Fibroblast of upper back skin (primary cell): Measurements from ENCODE around the gene CYBRD1.
"Not testable (repeated sequence)": the region's sequence is repeated elsewhere in the genome, so short reads cannot be mapped to it uniquely, and the experiment has no call there.

Experiments used
- DNase-seq: peaks from one replicate; pipeline ENCODE4 v3.0.0-alpha.2; 2013

CYBRD1 gene, protein sequence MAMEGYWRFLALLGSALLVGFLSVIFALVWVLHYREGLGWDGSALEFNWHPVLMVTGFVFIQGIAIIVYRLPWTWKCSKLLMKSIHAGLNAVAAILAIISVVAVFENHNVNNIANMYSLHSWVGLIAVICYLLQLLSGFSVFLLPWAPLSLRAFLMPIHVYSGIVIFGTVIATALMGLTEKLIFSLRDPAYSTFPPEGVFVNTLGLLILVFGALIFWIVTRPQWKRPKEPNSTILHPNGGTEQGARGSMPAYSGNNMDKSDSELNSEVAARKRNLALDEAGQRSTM

DNA sequence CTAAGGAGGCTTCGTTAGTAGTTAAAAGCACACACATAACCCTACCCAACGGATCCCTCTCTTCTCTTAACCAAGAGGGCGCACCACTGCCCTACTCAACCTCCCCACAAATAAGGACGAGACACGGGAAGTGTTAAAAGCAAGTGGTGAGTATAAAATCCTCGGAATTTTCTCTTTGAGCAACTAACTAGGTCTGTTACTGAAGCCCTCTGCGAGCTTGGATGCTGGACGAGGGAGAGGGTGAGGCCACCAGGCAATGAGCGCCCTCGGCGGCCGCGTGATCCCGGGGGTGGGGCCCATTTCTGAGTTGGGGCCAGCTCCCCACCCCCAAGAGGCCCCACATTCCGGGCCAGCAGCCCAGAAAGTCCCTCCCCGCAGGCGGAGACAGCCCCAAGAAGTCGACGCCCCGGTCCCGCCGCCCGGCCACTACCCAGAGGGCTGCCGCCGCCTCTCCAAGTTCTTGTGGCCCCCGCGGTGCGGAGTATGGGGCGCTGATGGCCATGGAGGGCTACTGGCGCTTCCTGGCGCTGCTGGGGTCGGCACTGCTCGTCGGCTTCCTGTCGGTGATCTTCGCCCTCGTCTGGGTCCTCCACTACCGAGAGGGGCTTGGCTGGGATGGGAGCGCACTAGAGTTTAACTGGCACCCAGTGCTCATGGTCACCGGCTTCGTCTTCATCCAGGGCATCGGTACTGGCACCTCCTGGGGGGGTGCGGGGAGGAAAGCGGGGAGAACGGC, at the start of gene CYBRD1:
CYBRD1 (plus strand) TSS at position 423 of the 736 bp plus-strand sequence; CDS start at position 495, 72 bp downstream.
- peak; percentile 89 for DNase-seq

DNA sequence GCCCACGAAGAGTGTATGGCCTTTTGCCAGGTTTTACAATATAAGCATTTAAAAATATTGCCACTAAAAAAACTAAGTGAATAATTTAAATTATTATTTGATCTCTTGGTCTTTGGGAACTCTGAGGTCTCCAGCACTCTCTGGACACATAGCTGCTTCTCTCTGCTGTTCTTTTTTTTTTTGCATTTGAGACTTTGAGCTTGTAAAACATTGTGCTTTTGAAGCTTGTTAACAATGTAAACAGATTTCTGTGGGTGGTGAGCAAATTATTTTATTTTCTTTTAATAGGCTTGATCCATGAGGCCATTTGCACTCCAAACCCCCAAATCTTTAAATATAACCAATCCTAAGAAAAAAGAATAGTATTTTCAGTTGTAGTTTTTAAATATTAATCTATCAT, 46.3 kb upstream of the CYBRD1 start:
- no peak for DNase-seq

DNA sequence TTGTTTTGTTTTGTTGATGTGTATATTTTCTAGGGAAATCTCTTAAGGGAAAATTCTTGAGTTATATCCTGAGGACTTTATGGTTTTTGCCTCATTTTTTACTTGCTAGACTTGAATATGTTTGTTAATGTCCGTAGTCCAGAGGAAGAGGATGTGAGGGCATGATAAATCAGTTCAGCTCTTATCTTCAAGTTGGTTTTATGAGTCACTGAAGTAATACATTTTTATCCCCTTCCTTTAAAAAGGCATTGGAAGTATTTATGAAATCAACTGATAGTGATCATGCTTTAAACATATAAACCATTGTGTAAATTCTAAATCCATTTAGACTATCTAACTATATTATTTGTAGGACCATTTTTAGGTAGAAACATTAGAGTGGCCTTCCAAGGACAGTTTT, 43.9 kb upstream of the CYBRD1 start:
- DNase-seq, result peak; percentile 6

DNA sequence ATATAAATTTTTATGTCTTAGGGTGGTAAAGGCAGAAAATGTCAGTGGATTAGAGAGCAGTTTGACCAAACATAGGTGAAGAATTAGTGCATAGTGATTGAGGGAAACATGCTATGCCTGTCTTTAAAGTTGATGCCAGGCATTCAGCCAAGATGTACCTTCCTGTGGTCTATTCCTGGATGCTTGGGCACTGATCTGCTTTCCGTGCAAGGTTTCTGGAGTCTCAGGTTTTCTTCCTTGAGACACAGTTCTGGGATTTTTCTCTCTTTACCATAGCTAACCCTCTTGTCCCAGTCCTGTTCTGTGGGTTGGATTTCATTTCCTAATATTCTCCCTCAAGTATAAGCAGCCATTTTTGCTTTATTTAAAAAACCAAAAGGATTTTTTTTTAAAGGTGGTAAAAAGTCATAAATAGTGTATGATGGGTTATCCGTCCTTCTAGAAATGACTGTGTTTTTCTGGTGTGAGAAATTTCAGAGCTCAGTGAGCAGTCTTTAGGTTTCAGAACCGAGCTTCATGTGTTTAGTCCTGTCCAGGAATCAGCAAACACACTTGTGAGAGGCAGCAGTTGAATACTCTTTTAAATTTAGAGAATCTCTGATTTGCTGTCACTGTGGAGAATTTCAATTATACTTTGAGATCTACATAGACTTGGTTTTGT, 43.0 kb upstream of the CYBRD1 start:
- DNase-seq, result peak; percentile 17

DNA sequence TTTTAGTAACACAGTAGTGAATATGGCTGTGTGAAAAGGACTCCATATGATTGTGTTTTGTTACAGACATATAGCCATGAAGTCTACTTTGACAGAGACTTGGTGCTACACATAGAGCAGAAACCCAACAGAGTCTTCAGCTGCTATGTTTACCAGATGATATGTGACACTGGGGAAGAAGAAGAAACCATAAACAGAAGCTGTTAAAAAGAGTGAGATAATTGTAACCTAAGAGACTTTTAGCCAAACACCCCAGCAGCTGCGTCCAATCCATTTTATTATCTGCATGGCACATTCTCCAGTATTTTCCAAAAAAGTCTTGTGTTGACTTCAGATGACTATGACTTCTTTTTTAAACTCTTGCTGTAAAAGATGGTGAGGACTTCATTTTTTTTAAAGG, 41.4 kb upstream of the CYBRD1 start:
- DNase-seq, result no peak

DNA sequence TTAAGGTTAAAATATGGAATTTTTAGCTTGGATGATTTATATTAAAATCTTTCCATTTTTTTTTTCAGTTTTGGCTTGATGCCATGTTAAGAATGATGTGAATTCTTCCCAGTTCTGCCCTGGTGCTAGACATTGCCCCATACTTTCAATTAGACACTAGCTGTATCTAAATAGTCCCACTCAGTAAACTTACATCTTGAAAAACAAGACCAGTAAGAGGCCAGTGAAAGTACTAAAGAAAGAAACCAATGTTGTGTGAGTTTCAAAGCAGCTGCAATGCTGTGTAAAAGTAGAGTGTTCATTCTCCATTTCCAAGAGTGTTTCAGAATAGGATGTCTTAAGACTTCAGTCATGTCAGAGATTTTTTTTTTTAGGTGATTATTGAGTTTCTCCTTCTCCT, 40.0 kb upstream of the CYBRD1 start:
- DNase-seq, result peak; percentile 17

DNA sequence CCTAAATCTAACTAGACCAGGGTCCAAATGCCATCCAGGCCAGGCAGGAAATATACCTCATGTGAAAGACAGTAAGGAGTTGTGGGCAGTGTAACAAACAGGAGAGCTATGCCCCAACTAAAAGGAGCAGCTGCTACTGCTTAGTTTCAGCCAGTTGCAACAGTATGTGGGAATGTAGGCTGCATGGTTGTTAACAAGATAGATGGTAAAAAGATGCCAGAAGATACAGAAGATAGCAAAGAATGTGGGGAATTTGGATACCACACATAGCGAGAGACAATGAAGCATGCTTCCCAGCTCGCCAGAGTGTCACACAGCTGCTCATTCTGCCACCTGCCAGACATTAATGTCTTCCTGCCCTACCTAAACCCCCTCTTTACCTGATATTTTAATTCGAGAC, 39.4 kb upstream of the CYBRD1 start:
- DNase-seq, result peak; percentile 78

DNA sequence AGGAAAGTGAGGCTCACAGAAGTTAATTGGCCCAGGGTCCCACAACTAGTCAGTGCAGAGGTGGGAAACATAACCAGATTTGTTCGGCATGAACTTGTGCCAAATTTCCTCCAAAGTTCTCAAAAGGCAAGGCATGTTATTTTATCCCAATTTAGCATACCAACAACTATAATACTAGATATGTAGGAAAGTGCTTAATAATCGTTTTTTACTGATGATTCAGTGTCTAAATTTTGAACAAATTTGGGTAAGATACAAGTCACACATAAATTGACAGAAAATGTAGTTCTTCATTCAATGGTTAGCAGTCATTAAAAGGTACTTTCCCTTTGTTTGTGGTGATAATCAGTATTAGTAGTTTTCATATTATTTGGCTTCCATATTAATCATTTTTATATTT, 38.5 kb upstream of the CYBRD1 start:
- DNase-seq, result no peak

DNA sequence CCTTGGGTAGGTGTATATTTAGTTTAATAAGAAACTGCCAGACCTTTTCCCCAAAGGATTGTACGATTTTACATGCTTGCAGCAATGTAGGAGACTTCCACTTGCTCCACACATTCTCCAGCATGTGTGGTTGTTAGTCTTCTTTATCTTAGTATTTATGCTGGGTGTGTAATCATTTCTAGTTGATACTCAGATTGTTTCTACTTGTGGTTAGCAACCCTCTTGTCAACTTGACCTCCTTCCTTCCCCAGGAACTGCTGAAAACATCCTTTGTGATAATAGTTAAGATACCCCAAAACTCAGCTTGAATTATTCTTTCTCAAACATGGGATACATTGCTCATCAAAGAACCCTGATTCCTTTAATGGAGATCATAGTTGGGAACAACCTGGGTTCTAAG, 37.2 kb upstream of the CYBRD1 start:
- no peak for DNase-seq

DNA sequence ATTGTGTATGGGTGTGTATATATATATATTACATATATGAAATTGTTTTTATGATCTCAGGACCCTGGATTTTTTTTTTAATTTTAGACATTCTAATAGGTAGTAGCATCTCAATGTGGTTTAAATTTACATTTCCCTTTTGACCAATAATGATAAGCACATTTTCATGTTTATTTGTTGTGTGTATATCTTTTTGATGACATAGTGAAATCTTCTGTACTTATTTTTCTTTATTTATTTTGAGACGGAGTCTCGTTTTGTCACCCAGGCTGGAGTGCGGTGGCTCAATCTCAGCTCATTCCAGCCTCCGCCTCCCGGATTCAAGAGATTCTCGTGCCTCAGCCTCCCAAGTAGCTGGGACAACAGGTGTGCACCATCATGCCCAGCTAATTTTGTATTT, 35.1 kb upstream of the CYBRD1 start:
- no peak for DNase-seq

DNA sequence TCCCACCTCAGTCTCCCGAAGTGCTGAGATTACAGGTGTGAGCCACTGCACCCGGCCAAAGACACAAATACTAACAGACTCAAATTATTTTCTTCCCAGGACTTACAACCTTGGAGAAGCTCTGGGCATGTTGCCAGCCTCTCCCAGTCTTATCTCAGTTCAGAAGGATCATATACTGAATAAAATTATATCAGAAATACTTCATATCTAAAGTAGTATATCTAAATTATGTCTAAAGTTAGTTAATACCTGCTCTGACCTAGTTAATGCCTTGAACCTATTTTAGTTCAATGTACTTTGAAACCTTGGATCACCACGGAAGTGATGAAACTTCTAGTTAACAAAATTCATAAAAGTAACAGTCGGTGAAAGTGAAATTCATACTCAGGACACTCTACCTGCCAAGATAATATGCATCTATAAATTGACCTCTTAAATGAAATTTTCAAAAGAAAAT, 34.4 kb upstream of the CYBRD1 start:
- DNase-seq, result no peak

DNA sequence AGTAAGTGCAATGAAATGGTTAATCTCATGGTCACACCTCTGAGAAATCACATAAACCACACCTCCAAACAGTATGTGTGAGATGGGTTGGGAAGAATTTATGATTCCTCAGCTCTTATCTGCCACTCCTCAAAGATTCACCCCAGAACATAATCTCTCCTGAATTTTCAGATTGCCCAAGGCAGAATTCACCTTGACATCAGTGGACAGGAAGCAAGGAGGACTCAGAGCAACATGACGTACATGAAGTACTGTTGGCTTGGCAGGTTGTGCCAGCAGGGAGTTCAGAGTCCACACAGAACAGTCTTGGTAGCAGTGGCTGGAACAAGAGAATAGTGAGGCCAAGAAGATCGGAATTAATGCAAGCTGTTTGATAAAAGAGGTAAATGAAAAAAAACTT, 31.7 kb upstream of the CYBRD1 start:
- no peak for DNase-seq

DNA sequence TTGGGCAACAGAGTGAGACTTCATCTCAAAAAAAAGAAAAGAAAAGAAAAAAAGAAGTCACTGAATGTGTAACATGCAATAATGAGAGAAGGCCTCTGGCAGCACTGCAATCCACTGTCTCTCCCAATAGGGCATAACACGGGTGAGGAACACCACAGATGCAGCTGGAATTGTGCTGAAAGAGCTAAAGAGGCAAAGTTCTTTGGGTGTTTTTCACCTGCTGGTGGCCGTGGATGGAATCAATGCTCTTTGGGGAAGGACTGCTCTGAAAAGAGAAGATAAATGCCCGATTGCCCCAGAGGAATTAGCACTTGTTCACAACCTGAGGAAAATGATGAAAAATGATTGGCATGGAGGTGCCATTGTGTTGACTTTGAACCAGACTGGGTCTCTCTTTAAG, 31.0 kb upstream of the CYBRD1 start:
- DNase-seq, result no peak

DNA sequence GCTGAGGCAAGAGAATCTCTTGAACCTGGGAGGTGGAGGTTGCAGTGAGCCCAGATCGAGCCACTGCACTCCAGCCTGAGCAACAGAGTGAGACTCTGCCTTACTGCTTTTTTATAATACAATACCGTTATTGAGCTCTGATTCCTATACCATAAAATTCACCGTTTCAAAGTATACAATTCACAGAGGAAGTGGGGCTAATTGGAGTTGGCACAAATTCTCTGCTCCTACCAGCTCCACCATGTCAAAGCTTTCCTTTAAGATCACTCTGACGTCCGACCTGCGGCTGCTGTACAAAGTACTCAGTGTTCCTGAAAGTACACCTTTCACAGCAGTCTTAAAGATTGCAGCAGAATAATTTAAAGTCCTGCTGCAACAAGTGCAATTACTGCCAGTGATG, 29.6 kb upstream of the CYBRD1 start:
- no peak for DNase-seq

DNA sequence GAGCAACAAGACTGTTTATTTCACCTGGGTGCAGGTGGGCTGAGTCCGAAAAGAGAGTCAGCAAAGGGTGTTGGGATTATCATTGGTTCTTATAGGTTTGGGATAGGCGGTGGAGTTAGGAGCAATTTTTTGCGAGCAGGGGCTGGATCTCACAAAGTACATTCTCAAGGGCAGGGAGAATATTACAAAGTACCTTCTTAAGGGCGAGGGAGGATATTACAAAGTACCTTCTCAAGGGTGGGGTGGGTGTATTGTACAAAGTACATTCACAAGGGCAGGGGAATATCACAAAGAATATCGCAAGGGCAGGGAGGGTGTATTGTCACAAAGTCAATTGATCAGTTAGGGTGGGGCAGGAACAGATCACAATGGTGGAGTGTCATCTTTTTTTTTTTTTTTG, 24.6 kb upstream of the CYBRD1 start:
- not testable (repeated sequence) for DNase-seq

DNA sequence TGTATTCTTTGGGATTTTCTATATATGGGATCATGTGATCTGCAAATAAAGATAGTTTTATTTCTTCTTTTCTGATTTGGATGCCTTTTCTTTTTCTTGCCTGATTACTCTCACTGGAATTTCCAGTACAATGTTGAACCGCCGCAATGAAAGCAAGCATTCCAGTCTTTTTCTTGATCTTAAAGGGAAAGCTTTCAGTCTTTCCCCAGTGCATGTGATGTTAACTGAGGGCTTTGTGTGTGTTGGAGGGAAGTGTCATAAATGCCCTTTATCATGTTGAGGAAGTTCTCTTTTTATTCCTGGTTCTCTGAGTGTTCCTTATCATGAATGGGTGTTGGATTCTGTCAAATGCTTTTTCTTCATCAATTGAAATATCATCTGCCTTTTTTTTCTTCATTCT, 16.9 kb upstream of the CYBRD1 start:
- DNase-seq, result peak; percentile 45

DNA sequence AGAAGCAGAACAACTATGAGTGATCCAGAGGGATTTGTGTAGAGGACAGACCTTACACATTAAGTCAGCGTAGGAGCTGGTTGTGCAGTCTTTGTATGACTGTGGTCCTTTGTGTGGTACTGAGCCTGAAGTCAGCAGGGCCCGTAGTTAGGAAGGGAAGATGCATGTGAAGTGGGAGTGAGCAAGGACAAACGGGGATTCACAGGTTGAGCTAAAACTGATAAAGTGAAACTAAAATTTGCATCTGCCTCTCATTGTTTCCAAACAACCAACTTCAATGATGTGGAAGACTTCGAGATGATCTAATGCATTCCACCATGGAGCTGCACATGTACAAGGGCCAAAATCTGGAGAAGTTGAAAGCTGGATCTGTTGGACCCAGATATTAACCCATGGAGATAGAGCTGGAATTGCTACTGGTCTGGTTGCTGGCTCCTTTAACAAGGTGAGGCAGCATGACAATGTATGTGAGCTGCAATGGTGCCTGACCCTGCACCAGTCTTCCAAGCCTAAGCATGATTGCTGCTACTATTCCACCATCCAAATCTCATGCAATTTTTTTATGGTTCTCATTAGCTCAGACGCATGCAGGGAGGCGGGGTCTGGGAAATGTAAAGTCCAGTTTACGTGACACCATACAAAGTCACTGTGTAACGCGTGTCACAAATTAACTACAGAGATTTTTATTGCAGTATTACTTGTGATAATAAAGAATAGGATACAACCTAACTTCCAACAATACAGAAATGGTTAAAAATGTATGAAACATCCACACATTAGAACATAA, 12.1 kb upstream of the CYBRD1 start:
- DNase-seq, result no peak

DNA sequence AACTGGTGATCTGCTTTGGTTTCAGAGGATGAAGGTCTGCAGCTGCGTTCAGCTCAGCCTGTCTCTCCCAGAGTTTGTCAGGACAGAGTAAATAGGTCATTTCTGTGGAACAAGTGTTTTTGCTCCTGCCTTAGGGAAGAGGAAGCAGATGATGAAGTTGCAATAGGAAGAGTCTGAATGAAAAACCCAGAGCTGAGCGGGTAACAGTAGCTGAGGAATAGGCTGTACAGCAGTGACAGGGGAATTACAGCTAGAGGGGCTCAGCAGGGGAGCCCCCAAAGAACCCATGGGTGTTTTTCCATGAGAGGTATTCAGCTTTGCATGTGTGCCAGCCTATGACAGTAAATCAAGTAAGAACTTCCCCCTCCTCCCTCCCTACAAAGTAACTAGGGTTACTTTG, 10.3 kb upstream of the CYBRD1 start:
- no peak for DNase-seq

DNA sequence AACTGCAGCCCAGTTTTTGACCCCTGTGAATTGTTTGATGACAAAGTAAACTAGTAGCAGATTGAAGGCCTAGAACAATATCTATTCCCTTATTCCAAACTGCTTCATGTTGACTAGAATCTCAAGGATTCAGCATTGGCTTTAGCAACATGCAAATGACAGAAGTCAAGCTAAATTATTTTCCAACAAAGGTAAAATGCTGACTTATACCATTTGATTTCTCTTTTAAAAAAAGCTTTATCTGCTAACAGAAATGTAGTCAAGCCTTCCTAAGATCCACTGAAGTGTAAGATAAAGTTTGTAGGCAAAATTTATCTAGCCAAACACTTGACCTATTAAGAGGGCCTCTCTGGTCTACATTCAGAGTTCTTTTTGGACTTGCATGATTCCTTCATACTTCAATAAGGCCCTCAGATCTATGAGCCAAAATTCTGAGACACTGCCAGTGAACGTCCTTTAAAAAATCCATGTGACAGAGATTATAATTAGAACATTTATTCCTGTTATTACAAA, 9.5 kb upstream of the CYBRD1 start:
- DNase-seq, result no peak

DNA sequence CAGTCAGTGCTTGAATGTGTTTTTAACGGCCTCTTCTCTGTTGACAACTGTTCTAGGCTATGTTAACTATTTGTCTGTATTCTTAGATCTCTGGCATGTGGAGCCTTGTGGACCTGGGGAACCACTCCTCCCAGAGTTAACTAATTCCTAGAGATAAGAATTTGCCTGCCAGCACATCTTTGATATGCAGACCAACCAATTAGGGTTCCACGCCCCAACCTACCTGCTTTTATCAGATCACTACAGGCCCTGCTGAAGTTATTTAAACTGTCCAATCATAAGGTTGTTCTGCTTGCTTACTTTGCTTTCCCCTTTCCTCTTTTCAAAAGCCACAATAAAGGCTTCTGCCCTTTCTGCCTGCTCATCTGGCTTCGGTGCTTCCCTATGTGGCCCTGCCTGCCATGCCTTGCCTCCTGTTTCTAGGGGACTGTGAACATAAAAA, 8.5 kb upstream of the CYBRD1 start:
- no peak for DNase-seq

DNA sequence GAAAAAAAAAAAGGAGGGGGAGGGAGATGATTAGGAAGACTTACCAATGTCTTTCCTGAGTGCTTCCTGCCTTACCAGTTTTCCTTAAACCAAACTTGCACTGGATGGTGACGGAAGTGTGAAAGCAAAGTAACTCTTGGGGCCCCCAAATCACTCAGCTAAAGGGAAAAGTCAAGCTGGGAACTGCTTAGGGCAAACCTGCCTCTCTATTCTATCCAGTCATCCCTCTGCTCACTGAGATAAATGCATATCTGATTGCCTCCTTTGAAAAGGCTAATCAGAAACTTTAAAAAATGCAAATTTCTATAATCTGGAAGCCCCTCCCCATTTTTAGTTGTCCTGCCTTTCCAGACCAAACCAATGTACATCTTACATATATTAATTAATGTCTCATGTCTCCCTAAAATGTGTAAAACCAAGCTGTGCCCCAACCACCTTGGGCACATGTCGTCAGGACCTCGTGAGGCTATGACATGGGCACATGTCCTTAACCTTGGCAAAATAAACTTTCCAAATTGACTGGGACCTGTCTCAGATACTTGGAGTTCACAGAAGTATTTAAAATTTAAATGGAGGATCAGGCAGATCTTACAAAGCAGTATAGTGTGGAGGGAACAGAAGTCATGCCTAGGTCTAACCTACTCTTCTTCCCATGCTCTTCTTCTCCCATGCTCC, 7.2 kb upstream of the CYBRD1 start:
- no peak for DNase-seq

DNA sequence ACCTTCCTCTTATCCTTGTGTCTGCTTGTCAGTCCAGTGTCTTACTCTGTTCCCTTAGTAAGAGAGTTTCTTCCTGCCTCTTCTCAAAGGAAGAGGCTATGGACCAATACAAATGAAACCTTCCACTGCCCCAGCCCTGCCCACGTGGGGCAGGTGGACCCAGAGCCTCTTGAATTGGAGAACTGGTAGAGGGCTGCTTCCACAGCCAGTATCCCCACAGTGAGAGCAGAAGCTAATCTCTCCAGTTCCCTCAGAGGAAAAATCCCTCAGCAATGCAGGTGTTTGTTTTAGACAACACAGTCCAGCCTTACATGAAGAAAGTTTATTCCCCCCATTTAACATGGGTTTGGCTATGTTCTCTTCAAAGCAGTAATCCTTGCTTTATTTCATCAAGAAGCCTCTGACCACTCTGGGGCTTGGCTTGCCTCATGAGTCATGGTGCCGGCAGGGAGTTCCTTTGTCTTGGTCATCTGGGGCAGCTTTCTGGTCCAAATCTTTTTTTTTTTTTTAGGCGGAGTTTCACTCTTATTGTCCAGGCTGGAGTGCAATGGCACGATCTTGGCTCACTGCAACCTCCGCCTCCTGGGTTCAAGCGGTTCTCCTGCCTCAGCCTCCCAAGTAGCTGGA, 6.5 kb upstream of the CYBRD1 start:
- DNase-seq, result peak; percentile 45
